GM23248 (cell line): Measurements from ENCODE around the gene ZGPAT.

Source experiments
- EZH2 ChIP-seq: fragments of 200-600 bp; sonication (generic); IDR thresholded peaks from 2 replicates; pipeline ENCODE4 v1.6.1; 2018; ENCODE audit warnings: antibody characterized with exemption, mild to moderate bottlenecking; ENCODE audit not compliant: insufficient read depth, poor library complexity, severe bottlenecking
- EZH2phosphoT487 ChIP-seq: fragments of 200-600 bp; sonication (generic); IDR thresholded peaks from 2 replicates; pipeline ENCODE4 v1.6.1; 2018; ENCODE audit warnings: antibody characterized with exemption, moderate library complexity, mild to moderate bottlenecking, low read depth; ENCODE audit not compliant: insufficient read depth

GRCh38 chr20:63775096-63775978 is 67.5 kb downstream of the ZGPAT start:
- TF ChIP-seq EZH2phosphoT487: no peak
- TF ChIP-seq EZH2: no peak
